H9 (cell line): ENCODE results near the gene FARP1. TPM values are rescaled to one million over a fixed set of nuclear protein-coding genes. Genes with fewer than 3 reads are reported as not detected.
"Not testable (repeated sequence)": the region's sequence is repeated elsewhere in the genome, so short reads cannot be mapped to it uniquely, and the experiment has no call there.

ENCODE experiments used
- DNase-seq: peaks from one replicate; pipeline ENCODE4 v3.0.0-alpha.2; 2017
- H2AFZ ChIP-seq: one replicate; pipeline ENCODE4 v1.6.1; 2013; ENCODE audit warnings: mild to moderate bottlenecking, low read length, control low read depth, moderate library complexity
- H2AK5ac ChIP-seq: 2 replicates; pipeline ENCODE4 v1.6.1; 2013; ENCODE audit warnings: low read length, control low read depth, mixed read lengths; ENCODE audit not compliant: insufficient read length
- H2BK120ac ChIP-seq: one replicate; pipeline ENCODE4 v1.6.1; 2013; ENCODE audit warnings: low read depth, mild to moderate bottlenecking, low read length, control low read depth, inconsistent platforms; ENCODE audit not compliant: poor library complexity, severe bottlenecking
- H2BK12ac ChIP-seq: 2 replicates; pipeline ENCODE4 v1.6.1; 2013; ENCODE audit warnings: low read length, control low read depth, mixed read lengths, low read depth; ENCODE audit not compliant: insufficient read length
- H2BK15ac ChIP-seq: 2 replicates; pipeline ENCODE4 v1.6.1; 2013; ENCODE audit warnings: low read depth, low read length, control low read depth
- H2BK20ac ChIP-seq: one replicate; pipeline ENCODE4 v1.6.1; 2013; ENCODE audit warnings: low read depth, mild to moderate bottlenecking, low read length, control low read depth, inconsistent platforms; ENCODE audit not compliant: poor library complexity, severe bottlenecking
- H2BK5ac ChIP-seq: 2 replicates; pipeline ENCODE4 v1.6.1; 2013; ENCODE audit warnings: low read length, control low read depth, mixed read lengths; ENCODE audit not compliant: insufficient read length
- H3K14ac ChIP-seq: 2 replicates; pipeline ENCODE4 v1.6.1; 2013; ENCODE audit warnings: low read length, control low read depth; ENCODE audit not compliant: insufficient read depth
- H3K18ac ChIP-seq: 2 replicates; pipeline ENCODE4 v1.6.1; 2013; ENCODE audit warnings: low read depth, mild to moderate bottlenecking, mixed read lengths, low read length, control low read depth; ENCODE audit not compliant: insufficient read length
- H3K23ac ChIP-seq: 2 replicates; pipeline ENCODE4 v1.6.1; 2013; ENCODE audit warnings: low read length, control low read depth, mixed read lengths, low read depth; ENCODE audit not compliant: insufficient read length
- H3K23me2 ChIP-seq: 2 replicates; pipeline ENCODE4 v1.6.1; 2013; ENCODE audit warnings: low read depth, mild to moderate bottlenecking, mixed read lengths, low read length, control low read depth; ENCODE audit not compliant: insufficient read length, poor library complexity, severe bottlenecking
- H3K27ac ChIP-seq: 2 replicates; pipeline ENCODE4 v1.5.1; 2013; ENCODE audit warnings: low read length, control low read depth, mixed read lengths, low read depth; ENCODE audit not compliant: insufficient read length
- H3K27me3 ChIP-seq: 2 replicates; pipeline ENCODE4 v1.6.1; 2013; ENCODE audit warnings: low read length, control low read depth, inconsistent platforms; ENCODE audit not compliant: insufficient read depth
- H3K4ac ChIP-seq: 2 replicates; pipeline ENCODE4 v1.6.1; 2013; ENCODE audit warnings: low read depth, mild to moderate bottlenecking, control low read depth, inconsistent platforms, low read length, moderate library complexity
- H3K4me1 ChIP-seq: 2 replicates; pipeline ENCODE4 v1.6.1; 2013; ENCODE audit warnings: low read length, control low read depth, inconsistent platforms; ENCODE audit not compliant: insufficient read depth
- H3K4me2 ChIP-seq: 2 replicates; pipeline ENCODE4 v1.6.1; 2013; ENCODE audit warnings: low read length, control low read depth, mixed read lengths; ENCODE audit not compliant: insufficient read length, insufficient read depth
- H3K56ac ChIP-seq: 2 replicates; pipeline ENCODE4 v1.6.1; 2013; ENCODE audit warnings: low read depth, mild to moderate bottlenecking, mixed read lengths, low read length, control low read depth; ENCODE audit not compliant: insufficient read length
- H3K79me1 ChIP-seq: 2 replicates; pipeline ENCODE4 v1.6.1; 2013; ENCODE audit warnings: low read depth, mild to moderate bottlenecking, moderate library complexity, low read length, control low read depth, inconsistent platforms; ENCODE audit not compliant: insufficient read depth, poor library complexity, severe bottlenecking
- H3K79me2 ChIP-seq: 2 replicates; pipeline ENCODE4 v1.6.1; 2013; ENCODE audit warnings: low read length, control low read depth, inconsistent platforms; ENCODE audit not compliant: insufficient read depth
- H3K9ac ChIP-seq: 2 replicates; pipeline ENCODE4 v1.6.1; 2013; ENCODE audit warnings: low read length, control low read depth, mixed read lengths; ENCODE audit not compliant: insufficient read length; ENCODE audit errors: extremely low read depth
- H3K9me3 ChIP-seq: one replicate; pipeline ENCODE4 v1.6.1; 2013; ENCODE audit warnings: low read depth, low read length, inconsistent platforms; ENCODE audit not compliant: control insufficient read depth
- H3T11ph ChIP-seq: one replicate; pipeline ENCODE4 v1.6.1; 2013; ENCODE audit warnings: mild to moderate bottlenecking, low read length, control low read depth, inconsistent platforms
- H4K20me1 ChIP-seq: one replicate; pipeline ENCODE4 v1.6.1; 2013; ENCODE audit not compliant: control insufficient read depth, insufficient read length, insufficient read depth
- H4K5ac ChIP-seq: 2 replicates; pipeline ENCODE4 v1.6.1; 2013; ENCODE audit warnings: low read depth, mild to moderate bottlenecking, mixed read lengths, low read length, control low read depth; ENCODE audit not compliant: insufficient read length
- H4K8ac ChIP-seq: replicated peaks from 2 replicates; pipeline ENCODE4 v1.6.1; 2013; ENCODE audit warnings: low read length, control low read depth, mixed read lengths, low read depth; ENCODE audit not compliant: insufficient read length
- H4K91ac ChIP-seq: 2 replicates; pipeline ENCODE4 v1.6.1; 2013; ENCODE audit warnings: low read depth, mild to moderate bottlenecking, moderate library complexity, mixed read lengths, low read length, control low read depth; ENCODE audit not compliant: insufficient read length
- H3K27ac Mint-ChIP-seq, 3 experiments: 2 replicates in 2 of 3; 3 replicates in 1 of 3; pipeline ENCODE4 v1.8.0; 2020 to 2021; ENCODE audit warnings: mixed read lengths in 3 of 3, mild to moderate bottlenecking in 1 of 3, moderate library complexity in 1 of 3
- H3K27me3 Mint-ChIP-seq: 2 replicates; pipeline ENCODE4 v1.8.0; 2021; ENCODE audit warnings: low read depth, mild to moderate bottlenecking, moderate library complexity, mixed read lengths
- H3K36me3 Mint-ChIP-seq, 3 experiments: 2 replicates in 2 of 3; 3 replicates in 1 of 3; pipeline ENCODE4 v1.8.0; 2020 to 2021; ENCODE audit warnings: low read depth in 3 of 3, mixed read lengths in 3 of 3; ENCODE audit not compliant: insufficient read depth in 1 of 3
- H3K4me1 Mint-ChIP-seq, 2 experiments: 2 replicates each; pipeline ENCODE4 v1.8.0; 2020; ENCODE audit warnings: mixed read lengths in 2 of 2
- H3K4me3 Mint-ChIP-seq, 2 experiments: 2 replicates in 1 of 2; 3 replicates in 1 of 2; pipeline ENCODE4 v1.8.0; 2020 to 2021; ENCODE audit warnings: mild to moderate bottlenecking in 2 of 2, mixed read lengths in 2 of 2, moderate library complexity in 1 of 2
- H3K9me3 Mint-ChIP-seq, 2 experiments: 2 replicates in 1 of 2; 3 replicates in 1 of 2; pipeline ENCODE4 v1.8.0; 2020; ENCODE audit warnings: mild to moderate bottlenecking in 2 of 2, mixed read lengths in 2 of 2, moderate library complexity in 1 of 2
- WGBS: extraction: QIAGEN DNeasy Blood & Tissue Kit; methylation state at CpG from one replicate; pipeline ENCODE4 v1.1.7; 2013; ENCODE audit warnings: missing lambda C conversion rate, low lambda C conversion rate, mixed read lengths; ENCODE audit not compliant: insufficient read length; ENCODE audit errors: extremely low coverage; 5-methylcytosine and 5-hydroxymethylcytosine counted together
- total RNA-seq: library from RNA; stranded (reverse); gene quantifications from 2 replicates; pipeline ENCODE4 v1.2.1, GENCODE V29; 2021
- TF ChIP-seq, protein P1 (sequence below): fragments of 200-600 bp; sonication (generic); conservative IDR thresholded peaks from 3 replicates; pipeline ENCODE4 v1.8.0; 2021; ENCODE audit warnings: antibody characterized with exemption, mild to moderate bottlenecking

Gene FARP1
- total RNA-seq, 1 experiment from 2014 or later = 95.9 TPM

DNA sequence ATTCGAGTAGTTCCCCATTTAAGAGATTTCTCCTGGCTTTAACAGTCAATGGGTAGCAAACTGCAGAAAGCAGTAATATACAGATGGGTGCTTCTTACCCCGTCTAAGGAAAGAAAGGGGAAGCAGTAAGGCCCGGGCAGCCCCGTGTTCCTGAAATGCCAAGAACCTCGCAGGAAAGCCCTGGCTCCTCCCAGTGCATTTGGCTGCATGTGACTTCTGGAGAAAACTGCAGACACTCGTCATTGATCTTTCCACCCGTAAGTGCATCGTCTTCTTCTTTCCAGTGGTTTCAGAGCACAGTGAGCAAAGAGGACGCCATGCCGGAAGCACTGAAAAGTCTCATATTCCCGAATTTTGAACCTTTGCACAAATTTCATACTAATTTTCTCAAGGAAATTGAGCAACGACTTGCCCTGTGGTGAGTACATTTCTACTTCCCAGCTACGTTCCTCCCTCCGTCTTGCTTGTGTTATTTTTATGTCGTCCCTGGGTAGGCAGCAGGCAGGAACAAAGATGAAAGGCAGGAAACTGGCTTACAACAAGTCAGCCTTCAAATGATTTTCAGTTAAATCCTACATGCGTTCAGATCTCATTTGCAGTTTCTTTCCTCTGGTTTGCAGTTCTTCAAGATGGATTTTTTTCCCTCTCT is 268.8 kb downstream of the FARP1 start:
- Histone ChIP-seq H3K18ac (no peak overlapping the region), H3T11ph (no peak overlapping the region), H2BK12ac (no peak overlapping the region), H2BK20ac (no peak overlapping the region), H3K56ac (no peak overlapping the region), H4K8ac (no peak overlapping the region), H3K4ac (no peak overlapping the region), H3K27ac (no peak overlapping the region), H3K27me3 (no peaks in the 10 kb centered on the region), H3K79me1 (no peaks in the 10 kb centered on the region), H2AFZ (no peak overlapping the region), H3K14ac (no peak overlapping the region), H4K91ac (no peak overlapping the region), H4K20me1 (no peaks in the 10 kb centered on the region), H2AK5ac (no peak overlapping the region), H2BK5ac (no peak overlapping the region), H3K4me1 (no peaks in the 10 kb centered on the region), H3K4me2 (no peak overlapping the region), H2BK15ac (no peak overlapping the region), H3K23ac (no peak overlapping the region), H3K9ac (no peak overlapping the region), H3K79me2 (no peaks in the 10 kb centered on the region), H4K5ac (no peak overlapping the region), H2BK120ac (no peak overlapping the region), H3K23me2 (no peaks in the 10 kb centered on the region), H3K9me3 (no peaks in the 10 kb centered on the region)
- TF ChIP-seq, protein P1, sequence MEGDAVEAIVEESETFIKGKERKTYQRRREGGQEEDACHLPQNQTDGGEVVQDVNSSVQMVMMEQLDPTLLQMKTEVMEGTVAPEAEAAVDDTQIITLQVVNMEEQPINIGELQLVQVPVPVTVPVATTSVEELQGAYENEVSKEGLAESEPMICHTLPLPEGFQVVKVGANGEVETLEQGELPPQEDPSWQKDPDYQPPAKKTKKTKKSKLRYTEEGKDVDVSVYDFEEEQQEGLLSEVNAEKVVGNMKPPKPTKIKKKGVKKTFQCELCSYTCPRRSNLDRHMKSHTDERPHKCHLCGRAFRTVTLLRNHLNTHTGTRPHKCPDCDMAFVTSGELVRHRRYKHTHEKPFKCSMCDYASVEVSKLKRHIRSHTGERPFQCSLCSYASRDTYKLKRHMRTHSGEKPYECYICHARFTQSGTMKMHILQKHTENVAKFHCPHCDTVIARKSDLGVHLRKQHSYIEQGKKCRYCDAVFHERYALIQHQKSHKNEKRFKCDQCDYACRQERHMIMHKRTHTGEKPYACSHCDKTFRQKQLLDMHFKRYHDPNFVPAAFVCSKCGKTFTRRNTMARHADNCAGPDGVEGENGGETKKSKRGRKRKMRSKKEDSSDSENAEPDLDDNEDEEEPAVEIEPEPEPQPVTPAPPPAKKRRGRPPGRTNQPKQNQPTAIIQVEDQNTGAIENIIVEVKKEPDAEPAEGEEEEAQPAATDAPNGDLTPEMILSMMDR = no peak
- Mint-ChIP-seq H3K4me1 (no peaks in the 10 kb centered on the region), H3K27me3 (no peaks in the 10 kb centered on the region; the same call in 1 of the 2 replicates), H3K9me3 (no peaks in the 10 kb centered on the region), H3K4me3 (no peak overlapping the region), H3K27ac (0 out of 7 replicates have a peak overlapping the region, but pooled peaks of 1 of the 3 experiments have one; percentile 11), H3K36me3 (peaks cover 6 to 46% (median 45%) of the 10 kb centered on the region in 3 experiments)
- WGBS = no CpG with 5 or more reads among the region's 16 CpGs
- DNase-seq = no peak

- H3K4me1 Mint-ChIP-seq, H4K5ac ChIP-seq, H2AFZ ChIP-seq, H3K23me2 ChIP-seq, H2AK5ac ChIP-seq, H4K8ac ChIP-seq, H3T11ph ChIP-seq, H2BK12ac ChIP-seq, H4K20me1 ChIP-seq, H3K79me2 ChIP-seq, H3K27me3 Mint-ChIP-seq, H3K56ac ChIP-seq, H3K4me3 Mint-ChIP-seq, H3K4ac ChIP-seq, H4K91ac ChIP-seq, H3K18ac ChIP-seq, H3K27ac Mint-ChIP-seq, H3K4me1 ChIP-seq, H3K27ac ChIP-seq, H3K14ac ChIP-seq, H2BK5ac ChIP-seq, H3K79me1 ChIP-seq, H3K9me3 ChIP-seq, H3K27me3 ChIP-seq, H3K9ac ChIP-seq, H3K4me2 ChIP-seq, H2BK20ac ChIP-seq, H2BK15ac ChIP-seq, H3K23ac ChIP-seq, H2BK120ac ChIP-seq, H3K9me3 Mint-ChIP-seq, DNase-seq: not testable (repeated sequence)
- WGBS = no CpG with 5 or more reads among the region's 3 CpGs
- peaks cover 10 to 53% (median 50%) of the 10 kb centered on the region in 3 experiments for H3K36me3 Mint-ChIP-seq
Observed at GRCh38 chr13:98413278-98413677, 270.4 kb downstream of the FARP1 start.
